GM12878 (cell line): Measurements from ENCODE around the gene LARP6.

Experiments used
- CTCF ChIP-seq, 3 experiments: IDR thresholded peaks in 2 of 3; conservative IDR thresholded peaks in 1 of 3; 2 replicates each; pipeline ENCODE4 v1.5.1; 2011; ENCODE audit warnings: low read depth in 3 of 3, low read length in 3 of 3, mild to moderate bottlenecking in 3 of 3, control low read depth in 2 of 3, moderate library complexity in 2 of 3, inconsistent platforms in 1 of 3, mixed read lengths in 1 of 3; ENCODE audit not compliant: control insufficient read depth in 2 of 3, insufficient read depth in 1 of 3; ENCODE audit errors: extremely low read depth in 1 of 3
- REST ChIP-seq: IDR thresholded peaks from 2 replicates; pipeline ENCODE4 v1.6.1; 2012; ENCODE audit warnings: mild to moderate bottlenecking, low read depth, low read length

- TF ChIP-seq REST: no peak
- no peak for TF ChIP-seq CTCF (IDR thresholded peaks at IDR 0.05 in 2 of 3, conservative IDR thresholded peaks at IDR 0.05 in 1 of 3; ENCODE audit: control insufficient read depth in 2 of 3, extremely low read depth in 1 of 3, insufficient read depth in 1 of 3, low read depth in 3 of 3, low read length in 3 of 3)
These were observed 33.7 kb downstream of the LARP6 start for GRCh38 chr15:70820214-70820613.
